Smooth muscle cell of the umbilical artery (primary cell): ENCODE measurements around the gene SLC2A3. TPM values are rescaled to one million over a fixed set of nuclear protein-coding genes. Genes with fewer than 3 reads are reported as not detected.

Source experiments
- total RNA-seq: library from RNA; depleted of rRNA; stranded (reverse); fragments of >200 nt; gene quantifications from 2 replicates; pipeline ENCODE4 v1.2.3, GENCODE V29; 2014

The SLC2A3 gene
- 100 and 155 TPM in 2 replicates for total RNA-seq

DNA sequence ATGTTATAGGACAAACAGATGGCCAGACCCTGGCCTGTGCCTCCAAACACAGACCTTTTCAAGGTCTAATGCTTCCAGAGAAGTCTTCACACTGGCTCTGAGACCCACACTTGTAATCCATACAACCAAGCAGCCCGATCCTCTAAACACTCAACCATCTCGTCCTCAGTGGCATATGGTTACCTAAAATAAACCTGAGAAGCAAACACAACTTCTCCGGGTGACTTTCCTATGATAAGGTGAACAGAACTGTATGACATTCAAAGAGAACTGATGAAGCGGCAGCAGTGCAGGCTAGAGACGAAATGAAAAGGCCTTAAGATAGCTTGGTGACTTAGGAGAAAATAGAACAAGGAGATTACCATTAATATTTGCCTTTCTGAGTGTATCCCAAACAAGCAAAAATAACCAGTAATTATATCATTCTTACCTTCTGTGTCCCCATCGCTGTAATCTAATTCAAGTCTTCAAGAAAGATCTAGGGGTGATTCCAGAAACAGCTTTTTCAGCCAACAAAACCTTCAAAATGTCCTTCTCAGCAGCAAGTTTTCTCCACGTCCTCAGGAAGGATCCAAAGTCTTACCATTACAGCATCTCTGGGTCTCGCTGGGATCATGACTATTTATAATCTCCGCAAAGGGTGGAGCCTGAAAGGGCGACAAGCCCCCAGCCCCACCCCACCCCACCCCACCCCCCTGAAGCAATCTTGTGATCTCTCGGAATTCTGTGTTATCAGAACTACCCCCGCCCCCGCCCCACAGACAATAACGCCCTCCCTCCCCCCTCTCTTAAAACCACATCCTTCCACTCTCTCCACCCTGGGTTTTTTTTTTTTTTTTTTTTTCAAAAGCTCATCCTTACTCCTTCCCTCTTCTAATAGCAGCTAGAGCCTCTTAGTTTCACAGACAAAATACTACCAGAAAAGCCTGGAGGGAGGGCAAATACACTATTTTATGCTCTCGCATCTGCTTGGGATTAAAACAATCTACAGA is at the start of gene SLC2A3:
Gene SLC2A3 (minus strand): TSS at position 598 of the 992 bp plus-strand sequence. CDS start 153 bp downstream, at position 445.

DNA sequence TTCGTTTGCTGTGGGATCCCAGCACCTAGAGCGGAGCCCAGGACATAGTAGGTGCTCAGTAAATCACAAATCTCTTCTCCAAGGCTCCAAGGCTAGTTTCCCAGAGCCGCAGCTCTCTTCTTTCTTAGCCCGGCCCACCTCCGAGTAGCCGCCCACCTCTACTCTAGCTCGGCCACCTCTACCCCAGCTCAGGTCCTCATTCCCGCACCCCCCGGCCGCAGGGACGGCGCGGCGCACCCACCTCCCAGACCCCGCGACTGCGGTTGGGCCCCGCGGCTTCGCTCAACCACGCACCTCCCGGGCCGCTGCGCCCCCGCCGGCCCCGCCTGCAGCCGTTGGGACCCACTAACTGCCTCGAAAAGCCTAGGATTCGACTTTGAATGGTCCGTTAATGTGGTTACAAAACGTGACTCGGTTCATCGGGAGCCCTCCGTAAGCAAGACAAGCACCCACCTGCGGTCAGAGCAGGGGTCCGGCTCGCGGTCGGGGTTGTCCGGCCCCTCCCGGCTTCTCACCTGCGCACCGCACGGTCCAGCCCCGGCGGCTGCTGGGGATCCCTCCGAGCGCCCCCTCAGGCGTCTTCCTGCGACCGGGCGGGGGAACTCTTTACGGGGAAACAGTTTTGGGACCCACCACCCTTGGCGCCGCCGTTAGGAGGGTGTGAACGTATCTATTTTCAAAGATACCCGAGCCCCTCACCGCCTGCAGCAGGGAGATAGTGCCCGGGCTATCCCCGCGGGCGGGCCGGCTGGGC is 63.2 kb downstream of the SLC2A3 start, which contains the start of gene SLC2A14:
Gene SLC2A14 (minus strand): TSS at position 350 of the 754 bp plus-strand sequence. CDS start 3,035 bp downstream, outside the sequence.

Other genes with a start within 250 kb of the SLC2A3 start
- gene GDF3, start 240.4 kb downstream of the SLC2A3 start, total RNA-seq: not detected in 2 replicates
- not detected in 2 replicates for gene DPPA3, start 224.8 kb downstream of the SLC2A3 start, total RNA-seq
- gene CLEC4C, start 188.8 kb downstream of the SLC2A3 start, total RNA-seq: not detected in 2 replicates
- not detected in 2 replicates for gene NANOGNB, start 171.0 kb downstream of the SLC2A3 start, total RNA-seq
- gene NANOG, start 146.8 kb downstream of the SLC2A3 start, total RNA-seq: not detected in 2 replicates
- gene SLC2A14, start 63.3 kb downstream of the SLC2A3 start, total RNA-seq: 0.09 TPM in 1 of 2 replicates, not detected in the other
- 5.6 and 7.4 TPM in 2 replicates for gene FOXJ2, start 96.5 kb upstream of the SLC2A3 start, total RNA-seq
- 0.51 and 1.5 TPM in 2 replicates for gene C3AR1, start 130.2 kb upstream of the SLC2A3 start, total RNA-seq
- gene NECAP1, start 146.1 kb upstream of the SLC2A3 start, total RNA-seq: 55.2 and 58.2 TPM in 2 replicates
- 0.18 TPM in 1 of 2 replicates, not detected in the other for gene CLEC4A, start 187.4 kb upstream of the SLC2A3 start, total RNA-seq
- gene ZNF705A, start 220.8 kb upstream of the SLC2A3 start, total RNA-seq: not detected in 2 replicates